Colonic mucosa (tissue), 4 donors: ENCODE results near the gene TNK1. TPM values are rescaled to one million over a fixed set of nuclear protein-coding genes. Genes with fewer than 3 reads are reported as not detected.

Source experiments
- DNase-seq: peaks from one replicate; pipeline ENCODE4 v3.0.0-alpha.2; 2020
- H3K27ac ChIP-seq: fragments of 200-600 bp; one replicate; pipeline ENCODE4 v1.8.0; 2021
- H3K27me3 ChIP-seq: fragments of 200-600 bp; one replicate; pipeline ENCODE4 v1.8.0; 2021
- H3K36me3 ChIP-seq: fragments of 200-600 bp; one replicate; pipeline ENCODE4 v1.8.0; 2021
- H3K4me1 ChIP-seq: fragments of 200-600 bp; one replicate; pipeline ENCODE4 v1.8.0; 2021; ENCODE audit warnings: mild to moderate bottlenecking
- H3K4me3 ChIP-seq: fragments of 200-600 bp; one replicate; pipeline ENCODE4 v1.8.0; 2021
- H3K9ac ChIP-seq, 2 donors: one replicate each; pipeline ENCODE4 v1.7.0; 2013; ENCODE audit warnings: control low read depth in 2 of 2, low read depth in 2 of 2, low read length in 2 of 2
- H3K9me3 ChIP-seq: fragments of 200-600 bp; one replicate; pipeline ENCODE4 v1.8.0; 2021
- intact Hi-C: fragments of 100-400 bp; cut with DNase I; formaldehyde crosslinking; loops from one replicate; pipeline ENCODE4 v1.14.1; 2022
- total RNA-seq, 2 donors: library from RNA; stranded (reverse); fragmentation: NEBNext Ultra II Directional in 1 of 2; extraction: Animal tissue kit (Norgen Biotek cat#: 25700) in 1 of 2; gene quantifications; one replicate each; pipeline ENCODE4 v1.2.1, GENCODE V29; 2021
- TF ChIP-seq, protein P1 (sequence below): fragments of 200-600 bp; IDR thresholded peaks from one replicate; pipeline ENCODE4 v1.8.0; 2022; ENCODE audit warnings: antibody characterized with exemption, mild to moderate bottlenecking
- donor health status: healthy.
- donor health status: DM: no; HTN: no; CAD: no.
- donor health status: DM: no; HTN: no; CAD: no.

Gene TNK1
- total RNA-seq, 2 donors from 2014 or later = 18.0 to 22.6 TPM

DNA sequence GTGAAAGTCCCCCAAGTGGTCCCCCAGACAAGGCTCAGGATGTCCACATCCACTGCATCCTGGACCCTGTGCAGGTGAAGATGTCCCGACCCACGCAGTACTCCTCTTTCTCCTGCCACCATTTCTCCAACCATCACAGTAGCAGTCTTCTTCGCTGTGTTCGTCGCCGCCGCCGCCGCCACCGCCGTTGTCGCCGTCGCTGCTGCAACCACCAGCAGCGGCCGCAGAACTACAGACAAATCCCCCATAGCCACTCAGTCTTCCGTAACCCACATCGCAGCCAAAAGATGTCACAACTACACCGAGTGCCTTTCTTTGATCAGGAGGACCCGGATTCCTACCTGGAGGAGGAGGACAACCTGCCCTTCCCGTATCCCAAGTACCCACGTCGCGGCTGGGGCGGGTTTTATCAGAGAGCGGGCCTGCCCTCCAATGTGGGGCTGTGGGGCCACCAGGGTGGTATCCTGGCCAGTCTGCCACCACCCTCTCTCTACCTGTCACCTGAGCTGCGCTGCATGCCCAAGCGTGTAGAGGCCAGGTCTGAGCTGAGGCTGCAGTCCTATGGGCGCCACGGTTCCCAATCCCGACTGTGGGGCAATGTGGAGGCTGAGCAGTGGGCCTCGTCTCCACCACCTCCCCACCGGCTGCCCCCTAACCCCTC is 45.4 kb downstream of the TNK1 start:
- H3K4me3 ChIP-seq = no peak overlapping the region
- TF ChIP-seq, protein P1, sequence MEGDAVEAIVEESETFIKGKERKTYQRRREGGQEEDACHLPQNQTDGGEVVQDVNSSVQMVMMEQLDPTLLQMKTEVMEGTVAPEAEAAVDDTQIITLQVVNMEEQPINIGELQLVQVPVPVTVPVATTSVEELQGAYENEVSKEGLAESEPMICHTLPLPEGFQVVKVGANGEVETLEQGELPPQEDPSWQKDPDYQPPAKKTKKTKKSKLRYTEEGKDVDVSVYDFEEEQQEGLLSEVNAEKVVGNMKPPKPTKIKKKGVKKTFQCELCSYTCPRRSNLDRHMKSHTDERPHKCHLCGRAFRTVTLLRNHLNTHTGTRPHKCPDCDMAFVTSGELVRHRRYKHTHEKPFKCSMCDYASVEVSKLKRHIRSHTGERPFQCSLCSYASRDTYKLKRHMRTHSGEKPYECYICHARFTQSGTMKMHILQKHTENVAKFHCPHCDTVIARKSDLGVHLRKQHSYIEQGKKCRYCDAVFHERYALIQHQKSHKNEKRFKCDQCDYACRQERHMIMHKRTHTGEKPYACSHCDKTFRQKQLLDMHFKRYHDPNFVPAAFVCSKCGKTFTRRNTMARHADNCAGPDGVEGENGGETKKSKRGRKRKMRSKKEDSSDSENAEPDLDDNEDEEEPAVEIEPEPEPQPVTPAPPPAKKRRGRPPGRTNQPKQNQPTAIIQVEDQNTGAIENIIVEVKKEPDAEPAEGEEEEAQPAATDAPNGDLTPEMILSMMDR = no peak
- intact Hi-C loops = no loop called here
- H3K36me3 ChIP-seq = no peaks in the 10 kb centered on the region
- no peak overlapping the region for H3K9ac ChIP-seq
- H3K27ac ChIP-seq = no peak overlapping the region
- no peaks in the 10 kb centered on the region for H3K9me3 ChIP-seq
- DNase-seq = no peak
- H3K4me1 ChIP-seq = no peaks in the 10 kb centered on the region
- no peaks in the 10 kb centered on the region for H3K27me3 ChIP-seq

DNA sequence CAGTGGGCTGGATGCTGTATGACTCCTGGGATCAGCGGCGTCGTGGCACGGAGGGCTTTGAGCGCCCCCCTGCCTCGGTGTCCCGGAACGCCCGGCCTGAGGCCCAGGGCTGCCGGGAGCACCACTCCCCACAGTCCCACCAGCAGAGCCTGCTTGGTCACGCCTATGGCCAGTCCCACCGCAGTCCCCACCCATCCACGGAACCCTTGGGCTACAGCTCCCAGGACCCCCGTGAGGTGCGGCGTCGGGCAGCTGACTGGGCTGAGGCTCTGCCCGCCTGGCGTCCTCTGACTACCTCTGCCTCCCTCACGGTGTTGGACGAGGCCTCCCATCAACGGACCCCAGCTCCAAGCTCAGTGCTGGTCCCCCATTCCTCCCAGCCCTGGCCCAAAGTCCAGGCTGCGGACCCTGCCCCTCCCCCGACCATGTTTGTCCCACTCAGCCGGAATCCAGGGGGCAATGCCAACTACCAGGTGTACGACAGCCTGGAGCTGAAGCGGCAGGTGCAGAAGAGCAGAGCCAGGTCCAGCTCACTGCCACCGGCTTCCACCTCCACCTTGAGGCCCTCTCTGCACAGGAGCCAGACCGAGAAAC is 46.1 kb downstream of the TNK1 start:
- Histone ChIP-seq H3K4me1 (no peaks in the 10 kb centered on the region), H3K4me3 (no peak overlapping the region), H3K36me3 (no peaks in the 10 kb centered on the region), H3K9me3 (no peaks in the 10 kb centered on the region), H3K27ac (no peak overlapping the region), H3K27me3 (no peaks in the 10 kb centered on the region), H3K9ac (no peak overlapping the region)
- intact Hi-C loops = no loop called here
- TF ChIP-seq, protein P1 = no peak
- DNase-seq = no peak

DNA sequence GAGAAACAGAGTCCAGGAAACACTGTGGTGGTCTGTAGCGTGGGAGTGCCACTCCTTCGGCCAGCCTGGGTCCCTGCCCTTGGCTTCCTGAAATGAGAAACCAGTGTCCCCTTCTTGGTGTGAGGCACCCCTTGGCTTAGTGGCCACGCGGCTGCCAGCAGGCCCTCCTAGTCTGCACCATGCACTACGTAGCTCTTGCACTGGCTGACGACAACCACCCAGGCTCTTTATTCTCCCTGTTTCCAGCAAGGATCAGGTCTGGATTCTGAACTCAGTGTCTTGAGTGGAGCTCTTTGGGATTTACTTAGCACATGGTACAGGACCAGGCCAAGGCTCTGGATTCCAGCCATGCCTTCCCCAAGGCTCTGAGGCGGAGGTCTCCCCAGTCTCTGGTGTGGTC is 46.7 kb downstream of the TNK1 start:
- Histone ChIP-seq H3K36me3 (no peaks in the 10 kb centered on the region), H3K4me3 (no peak overlapping the region), H3K9ac (no peak overlapping the region), H3K4me1 (no peaks in the 10 kb centered on the region), H3K27me3 (no peaks in the 10 kb centered on the region), H3K27ac (no peak overlapping the region), H3K9me3 (no peaks in the 10 kb centered on the region)
- TF ChIP-seq, protein P1 = no peak
- no peak for DNase-seq
- intact Hi-C loops = no loop called here

DNA sequence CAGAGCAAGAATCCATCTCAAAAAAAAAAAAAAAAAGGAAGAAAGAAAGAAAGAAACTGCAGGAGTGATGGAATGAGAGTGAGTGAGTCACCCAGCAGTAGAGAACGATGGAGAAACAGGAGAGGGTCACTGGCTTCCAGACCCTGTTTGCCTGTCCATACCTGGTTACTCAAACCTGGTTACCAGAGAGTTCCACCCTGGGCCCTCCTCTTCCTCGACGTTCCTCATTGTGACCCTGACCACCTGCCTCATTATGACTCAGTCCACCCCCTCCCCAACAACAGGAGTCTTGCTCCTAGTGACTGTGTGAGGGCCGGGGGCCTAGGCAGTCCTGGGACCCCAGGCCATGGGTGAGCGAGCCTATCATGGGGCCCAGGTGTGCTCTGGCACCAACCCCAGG is 47.7 kb downstream of the TNK1 start, which contains the start of gene SPEM3:
Gene SPEM3 (plus strand): TSS at position 301 of the 400 bp plus-strand sequence. CDS start 46 bp downstream, at position 347.
- Histone ChIP-seq H3K4me1 (no peaks in the 10 kb centered on the region), H3K27me3 (no peaks in the 10 kb centered on the region), H3K9ac (no peak within 1 kb of the TSS), H3K9me3 (no peaks in the 10 kb centered on the region), H3K4me3 (no peak within 1 kb of the TSS), H3K27ac (no peak within 1 kb of the TSS), H3K36me3 (no peaks in the 10 kb centered on the region)
- no peak for DNase-seq
- TF ChIP-seq, protein P1 = no peak
- intact Hi-C loops = no loop called here

DNA sequence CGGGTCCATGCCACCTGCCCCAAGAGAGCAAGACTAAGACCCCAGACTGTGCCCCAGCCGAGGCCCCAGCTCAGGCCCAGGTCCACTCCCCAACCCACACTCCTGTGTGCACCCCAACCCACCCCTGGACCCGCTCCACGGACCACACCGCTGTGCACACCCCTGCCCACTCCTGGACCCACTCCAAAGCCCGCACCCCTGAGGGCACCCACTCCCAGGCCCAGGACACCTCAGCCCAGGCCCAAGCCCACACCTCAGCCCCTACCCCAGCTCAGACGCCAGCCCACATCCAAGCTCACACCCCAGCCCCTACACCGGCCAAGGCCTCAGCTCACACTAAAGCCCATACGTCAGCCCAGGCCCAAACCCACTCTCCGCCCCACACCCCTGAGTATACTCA is 48.8 kb downstream of the TNK1 start:
- Histone ChIP-seq H3K4me3 (no peak overlapping the region), H3K9ac (no peak overlapping the region), H3K4me1 (no peaks in the 10 kb centered on the region), H3K36me3 (no peaks in the 10 kb centered on the region), H3K27me3 (no peaks in the 10 kb centered on the region), H3K27ac (no peak overlapping the region), H3K9me3 (no peaks in the 10 kb centered on the region)
- intact Hi-C loops = loop anchor here (10.0 kb wide), 1 partner anchor 155 kb away; the partner anchor contains the start of gene MPDU1
- no peak for DNase-seq
- TF ChIP-seq, protein P1 = no peak
